ENCODE measurements around the gene NUDT6.

The NUDT6 gene

DNA sequence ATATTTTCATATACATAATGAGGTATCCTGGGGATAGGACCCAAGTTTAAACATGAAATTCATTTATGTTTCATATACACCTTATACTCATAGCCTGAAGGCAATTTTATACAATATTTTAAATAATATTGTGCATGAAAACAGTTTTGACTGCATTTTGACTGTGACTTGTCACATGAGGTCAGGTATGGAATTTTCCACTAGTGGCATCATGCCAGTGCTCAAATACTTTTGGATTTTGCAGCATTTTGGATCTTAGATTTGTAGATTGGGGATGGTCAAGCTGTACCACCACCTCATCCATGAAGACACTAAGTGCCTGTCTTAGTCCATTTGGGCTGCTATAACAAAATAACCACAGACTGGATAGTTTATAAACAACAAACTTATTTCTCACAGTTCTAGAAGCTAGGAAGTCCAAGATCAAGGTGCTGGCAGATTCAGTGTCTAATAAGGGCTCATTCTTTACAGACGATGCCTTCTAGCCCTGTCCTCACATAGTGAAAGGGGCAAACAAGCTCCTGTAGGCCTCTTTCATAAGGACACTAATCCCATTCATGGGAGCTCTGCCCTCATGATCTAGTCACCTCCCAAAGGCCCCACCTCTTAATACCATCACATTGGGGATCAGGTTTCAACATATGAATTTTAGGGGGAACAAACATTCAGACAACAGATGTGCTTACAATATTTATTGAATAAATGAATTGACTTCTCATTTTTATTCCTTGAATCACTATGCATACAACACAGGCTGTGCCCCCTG lies 9.4 kb downstream of the NUDT6 start:
- no peak for DNase-seq

DNA sequence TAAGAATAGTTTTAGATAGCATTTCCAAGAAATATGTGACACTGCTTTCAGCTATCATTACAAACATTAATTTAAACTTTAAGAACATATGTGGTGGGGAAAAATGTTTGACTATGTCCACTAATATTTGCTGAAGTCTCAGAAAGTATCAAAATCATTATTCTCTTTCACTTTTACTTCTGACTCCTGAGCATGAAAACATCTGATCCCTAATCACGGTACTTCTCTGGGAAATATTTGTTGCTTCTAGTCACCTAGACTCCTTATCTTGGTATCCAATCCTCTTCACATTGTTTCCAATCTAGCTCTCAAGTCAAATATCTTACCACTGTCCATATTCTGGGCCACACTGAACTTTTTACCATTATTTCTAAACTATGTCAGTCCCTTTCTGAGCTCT lies 10.8 kb downstream of the NUDT6 start:
- no peak for DNase-seq

DNA sequence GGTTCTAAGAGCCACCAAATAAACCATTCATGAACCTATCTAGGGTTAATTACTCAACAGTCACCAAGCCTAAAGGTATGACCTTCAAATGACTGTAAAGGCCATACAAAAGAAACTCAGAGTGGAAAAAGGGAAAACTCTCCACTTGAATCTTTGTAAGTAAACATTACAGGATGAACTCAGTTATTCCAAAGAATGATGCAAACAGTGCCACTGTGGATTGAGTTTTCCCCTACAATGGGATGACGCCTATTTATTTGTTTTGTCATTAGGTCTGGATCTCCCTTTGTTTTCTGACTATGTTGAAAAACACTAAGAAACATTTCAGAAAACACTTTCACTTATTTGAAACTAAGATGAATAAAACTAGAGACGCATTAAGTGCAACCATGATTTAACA lies 12.7 kb downstream of the NUDT6 start:
- no peak for DNase-seq

DNA sequence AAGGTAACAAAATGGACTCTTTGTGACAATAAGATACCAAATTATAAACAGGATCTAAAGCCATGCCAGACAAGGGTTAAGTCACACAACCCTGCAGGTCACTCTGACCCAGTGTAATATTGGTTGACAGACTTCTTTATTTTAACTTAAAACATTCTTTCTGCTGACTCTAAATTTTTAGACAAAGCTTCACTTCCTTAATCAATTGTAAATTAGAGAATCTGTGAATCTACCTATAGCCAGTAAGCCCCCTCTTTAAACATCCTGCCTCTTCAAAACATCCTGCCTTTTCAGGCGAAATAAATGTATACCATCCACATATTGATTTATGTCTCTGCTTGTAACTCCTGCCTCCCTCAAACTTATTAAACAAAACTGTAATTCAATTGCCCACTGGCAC lies 14.2 kb downstream of the NUDT6 start:
- no peak for DNase-seq

DNA sequence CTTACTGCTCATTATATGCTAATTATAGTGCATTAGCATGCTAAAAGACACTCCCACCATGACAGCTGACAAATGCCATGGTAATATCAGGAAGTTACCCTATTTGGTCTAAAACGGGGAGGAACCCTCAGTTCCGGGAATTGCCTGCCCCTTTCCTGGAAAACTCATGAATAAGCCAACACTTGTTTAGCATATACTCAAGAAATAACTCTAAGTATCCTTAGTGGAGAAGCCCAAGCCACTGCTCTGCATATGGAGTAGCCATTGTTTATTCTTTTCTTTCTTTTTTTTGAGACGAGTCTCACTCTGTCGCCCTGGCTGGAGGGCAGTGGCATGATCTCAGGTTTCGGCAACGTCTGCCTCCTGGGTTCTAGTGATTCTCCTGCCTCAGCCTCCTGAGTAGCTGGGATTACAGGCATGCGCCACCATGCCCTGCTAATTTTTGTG lies 15.5 kb downstream of the NUDT6 start:
- no peak for DNase-seq

DNA sequence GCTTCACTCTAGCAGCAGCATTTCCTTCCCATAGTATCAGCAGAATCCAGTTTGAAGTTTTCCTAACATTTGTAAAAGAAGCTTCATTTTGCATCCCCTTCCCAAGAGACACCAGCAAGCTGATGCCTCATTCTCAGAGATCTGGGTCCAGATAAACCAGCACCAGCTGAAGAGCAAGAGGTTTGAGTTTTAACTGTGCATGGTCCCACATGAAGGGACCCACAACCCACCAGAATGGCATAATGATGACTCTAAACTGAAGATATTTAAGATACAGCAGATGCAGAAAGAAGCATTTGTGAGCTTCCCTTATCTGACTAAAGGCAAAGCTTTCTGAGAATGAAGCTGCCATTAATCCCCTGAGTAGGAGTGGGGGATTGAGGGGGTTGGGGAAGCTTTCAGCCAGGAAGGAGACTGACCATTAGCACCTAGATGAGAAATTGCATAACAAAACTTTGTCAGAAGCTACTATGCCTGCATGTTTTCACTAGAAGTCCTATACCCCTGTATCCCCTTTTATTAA lies 18.6 kb downstream of the NUDT6 start:
- DNase-seq, result no peak

DNA sequence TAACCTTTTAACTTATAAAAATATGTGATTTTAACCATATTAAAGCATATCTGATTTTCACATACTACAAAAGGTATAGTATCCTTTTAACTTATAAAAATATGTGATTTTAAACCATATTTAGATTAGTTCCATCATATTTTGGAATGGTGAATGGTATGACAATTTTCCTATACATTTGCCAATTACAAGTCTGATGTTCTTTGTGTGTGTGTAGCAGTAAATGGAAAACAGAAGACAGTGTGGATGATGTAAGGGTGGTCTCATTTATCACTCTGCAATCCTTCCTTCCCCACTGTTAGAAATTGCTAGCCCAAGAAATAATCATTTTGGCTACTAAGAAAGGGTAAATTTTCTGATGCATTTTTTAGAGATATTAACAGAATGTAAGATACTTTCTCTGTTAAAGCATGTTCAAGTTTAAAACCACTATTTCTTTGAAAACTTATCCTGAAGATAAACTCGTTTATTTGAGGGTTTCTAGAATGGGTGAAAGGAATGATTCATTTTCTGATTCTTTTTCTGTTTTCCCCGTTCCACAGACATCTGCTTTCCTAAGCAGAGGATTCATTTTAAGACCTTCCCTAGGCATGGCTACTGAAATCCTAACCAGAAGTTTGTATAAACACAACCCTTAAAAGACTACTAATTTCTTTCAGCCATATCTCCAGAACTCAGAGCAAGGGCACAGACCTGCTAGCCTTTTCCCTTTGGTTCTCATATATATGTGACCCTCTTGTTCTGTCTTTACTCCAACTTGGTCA lies 21.0 kb downstream of the NUDT6 start:
- DNase-seq, result no peak

DNA sequence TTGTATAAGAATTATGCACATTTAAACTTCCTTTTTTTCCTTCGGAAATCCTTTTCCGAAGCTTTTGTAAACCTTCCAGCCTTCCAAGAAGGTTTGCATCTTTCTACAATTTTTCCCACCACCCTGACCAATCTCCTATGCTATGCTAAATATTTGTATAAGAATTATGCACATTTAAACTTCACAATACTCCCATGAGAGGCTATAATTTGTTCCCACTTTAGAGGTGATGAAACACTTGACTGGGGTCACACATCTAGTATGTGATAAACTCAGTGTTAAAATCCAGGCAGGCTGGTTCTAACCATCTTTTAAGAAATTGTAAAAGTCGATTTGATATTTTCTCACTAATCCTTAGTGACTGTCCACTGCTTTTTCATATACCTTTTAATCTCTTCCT lies 22.1 kb downstream of the NUDT6 start:
- DNase-seq, result no peak

DNA sequence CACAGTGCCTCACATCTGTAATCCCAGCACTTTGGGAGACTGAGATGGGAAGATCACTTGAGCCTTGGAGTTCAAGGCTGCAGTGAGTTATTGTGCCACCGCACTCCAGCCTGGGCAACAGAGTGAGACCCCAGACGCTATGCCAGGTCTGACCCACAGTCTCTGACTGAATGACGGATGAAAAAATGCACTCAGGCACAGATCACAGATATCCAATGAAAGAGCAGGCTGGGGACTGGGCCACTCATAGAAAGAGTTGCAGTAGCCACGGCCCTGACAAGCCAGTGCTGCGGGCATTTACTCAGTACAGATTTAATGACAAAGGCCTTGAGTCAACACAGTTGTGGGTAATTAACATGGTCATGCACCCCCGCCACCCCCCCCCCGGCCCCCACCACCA lies 22.7 kb downstream of the NUDT6 start:
- no peak for DNase-seq

DNA sequence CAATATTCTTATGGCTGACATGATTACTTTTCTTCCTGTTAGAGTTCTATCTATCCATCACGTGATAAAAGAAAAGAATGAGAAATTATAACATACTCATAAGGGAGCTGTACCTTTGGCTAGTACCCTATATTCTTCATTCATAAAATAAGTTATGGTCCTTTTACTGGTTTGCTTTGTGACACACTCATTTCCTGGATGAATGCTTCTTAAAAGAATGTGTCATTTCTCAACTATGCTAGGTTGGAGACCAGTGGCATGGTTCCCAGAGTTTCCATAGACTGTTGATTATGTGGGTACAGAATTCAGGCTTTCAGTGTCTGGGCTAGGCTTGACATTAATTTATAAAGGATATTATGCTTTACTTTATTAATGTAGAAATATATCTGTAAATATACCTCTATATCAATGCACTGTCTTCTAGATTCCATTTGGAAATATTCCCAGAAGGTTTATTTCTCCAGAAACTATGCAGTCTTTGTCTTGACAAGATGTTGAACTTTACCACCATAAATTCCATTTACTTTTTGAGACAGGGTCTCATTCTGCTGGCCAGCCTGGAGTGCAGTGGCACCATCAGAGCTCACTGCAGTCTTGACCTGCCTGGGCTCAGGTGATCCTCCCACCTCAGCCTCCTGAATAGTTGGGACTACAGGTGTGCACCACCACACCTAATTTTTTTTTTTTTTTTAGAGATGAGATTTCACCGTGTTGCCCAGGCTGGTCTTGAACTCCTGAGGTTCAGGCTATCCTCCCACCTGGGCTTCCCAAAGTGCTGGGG lies 23.8 kb downstream of the NUDT6 start:
- no peak for DNase-seq

DNA sequence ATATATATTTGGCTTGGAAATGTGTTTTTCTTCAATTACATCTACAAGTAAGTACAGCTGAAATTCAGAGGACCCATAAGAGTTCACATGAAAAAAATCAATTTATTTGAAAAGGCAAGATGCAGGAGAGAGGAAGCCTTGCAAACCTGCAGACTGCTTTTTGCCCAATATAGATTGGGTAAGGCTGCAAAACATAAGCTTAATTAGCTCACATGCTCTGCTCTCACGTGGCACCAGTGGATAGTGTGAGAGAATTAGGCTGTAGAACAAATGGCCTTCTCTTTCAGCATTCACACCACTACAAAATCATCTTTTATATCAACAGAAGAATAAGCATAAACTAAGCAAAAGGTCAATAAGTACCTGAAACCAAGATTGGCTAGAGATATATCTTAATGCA lies 26.1 kb downstream of the NUDT6 start:
- DNase-seq, result no peak

DNA sequence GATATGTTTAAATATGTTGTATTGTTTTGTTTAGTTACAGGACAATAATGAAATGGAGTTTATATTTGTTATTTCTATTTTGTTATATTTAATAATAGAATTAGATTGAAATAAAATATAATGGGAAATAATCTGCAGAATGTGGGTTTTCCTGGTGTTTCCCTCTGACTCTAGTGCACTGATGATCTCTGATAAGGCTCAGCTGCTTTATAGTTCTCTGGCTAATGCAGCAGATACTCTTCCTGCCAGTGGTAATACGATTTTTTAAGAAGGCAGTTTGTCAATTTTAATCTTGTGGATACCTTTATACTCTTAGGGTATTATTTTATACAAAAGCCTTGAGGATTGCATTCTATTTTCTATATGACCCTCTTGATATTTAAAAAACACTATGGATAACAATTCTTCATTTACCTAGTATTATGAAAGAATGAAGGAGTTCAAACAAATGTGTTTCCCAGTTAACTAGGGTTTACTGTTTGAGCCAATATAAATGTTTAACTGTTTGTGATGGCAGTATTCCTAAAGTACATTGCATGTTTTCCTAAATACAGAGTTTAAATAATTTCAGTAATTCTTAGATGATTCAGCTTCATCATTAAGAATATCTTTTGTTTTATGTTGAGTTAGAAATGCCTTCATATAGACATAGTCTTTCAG lies 26.9 kb downstream of the NUDT6 start:
- no peak for DNase-seq

DNA sequence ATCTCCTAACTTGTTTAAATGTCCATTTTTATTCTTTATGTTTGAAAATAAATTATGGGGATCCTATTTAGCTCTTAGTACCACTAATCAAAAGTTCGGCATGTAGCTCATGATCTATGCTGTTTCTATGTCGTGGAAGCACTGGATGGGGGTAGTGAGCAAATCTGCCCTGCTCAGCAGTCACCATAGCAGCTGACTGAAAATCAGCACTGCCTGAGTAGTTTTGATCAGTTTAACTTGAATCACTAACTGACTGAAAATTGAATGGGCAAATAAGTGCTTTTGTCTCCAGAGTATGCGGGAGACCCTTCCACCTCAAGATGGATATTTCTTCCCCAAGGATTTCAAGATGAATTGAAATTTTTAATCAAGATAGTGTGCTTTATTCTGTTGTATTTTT lies 27.6 kb downstream of the NUDT6 start:
- DNase-seq, result no peak

DNA sequence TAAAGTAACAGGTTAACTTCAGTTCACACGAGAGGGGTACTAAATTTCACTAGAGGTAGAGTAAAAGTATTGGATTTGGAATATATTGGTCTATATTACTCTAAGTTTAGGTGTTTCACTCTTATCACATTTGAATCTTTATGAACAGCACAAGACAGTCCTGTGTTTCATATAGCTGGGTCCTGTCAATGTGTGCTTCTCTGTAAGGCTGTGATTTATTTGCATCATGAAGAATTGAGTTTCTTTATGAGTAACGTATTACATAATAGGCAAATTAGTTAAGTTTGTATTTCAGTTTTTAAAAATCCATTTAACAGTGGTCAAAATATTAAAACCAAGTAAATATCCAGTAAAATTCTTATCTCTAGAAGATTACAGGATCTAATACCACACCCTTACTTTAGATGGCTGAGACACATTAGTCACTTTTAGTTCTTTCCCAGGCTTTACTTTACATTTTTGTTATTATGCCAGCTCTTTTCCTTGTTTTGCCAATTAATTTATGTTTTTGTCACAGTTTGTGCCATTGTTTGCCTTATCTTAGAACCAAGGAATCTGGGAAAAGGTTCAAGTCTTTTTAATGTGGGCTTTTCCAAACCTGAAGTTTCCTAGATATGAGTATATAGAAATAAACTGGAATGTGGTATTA lies 32.1 kb downstream of the NUDT6 start:
- DNase-seq, result no peak

DNA sequence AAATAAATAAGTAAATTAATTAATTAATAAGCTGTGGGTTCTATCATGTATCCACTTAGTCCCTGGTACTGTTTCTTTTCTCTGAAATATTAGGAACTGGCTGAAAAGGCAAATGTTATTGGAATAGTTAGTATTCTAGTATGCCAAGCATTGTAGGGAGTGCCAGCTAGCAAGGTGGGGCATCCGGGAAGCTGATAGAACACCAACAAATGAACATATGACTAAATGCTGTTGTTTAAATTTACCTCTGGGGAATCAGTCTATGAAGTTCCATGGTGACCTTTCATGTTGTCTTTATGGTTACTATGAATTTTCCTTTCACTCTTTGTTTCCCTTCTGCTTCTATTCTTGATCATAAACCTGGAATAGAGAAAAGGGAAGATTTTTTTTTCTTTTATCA lies 32.7 kb downstream of the NUDT6 start:
- DNase-seq, result no peak

DNA sequence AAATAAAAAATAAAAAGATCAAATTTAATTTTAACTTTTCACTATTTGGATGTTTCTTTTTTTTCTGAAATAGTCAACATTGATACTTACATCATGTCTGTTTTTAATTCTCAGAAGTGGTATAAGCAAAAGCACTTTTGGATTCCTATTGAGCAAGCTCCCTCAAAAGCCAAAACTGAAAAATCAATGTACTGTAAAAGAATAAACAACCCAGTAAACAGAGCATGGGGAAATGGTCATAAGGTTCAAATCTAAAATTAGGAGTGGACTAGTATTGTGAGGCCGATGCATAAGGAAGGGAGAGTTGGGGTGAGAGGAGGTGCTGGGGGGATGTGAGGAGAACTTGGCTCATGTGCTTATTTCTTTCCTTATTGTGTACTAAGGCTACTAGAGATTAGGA lies 37.9 kb downstream of the NUDT6 start:
- no peak for DNase-seq

DNA sequence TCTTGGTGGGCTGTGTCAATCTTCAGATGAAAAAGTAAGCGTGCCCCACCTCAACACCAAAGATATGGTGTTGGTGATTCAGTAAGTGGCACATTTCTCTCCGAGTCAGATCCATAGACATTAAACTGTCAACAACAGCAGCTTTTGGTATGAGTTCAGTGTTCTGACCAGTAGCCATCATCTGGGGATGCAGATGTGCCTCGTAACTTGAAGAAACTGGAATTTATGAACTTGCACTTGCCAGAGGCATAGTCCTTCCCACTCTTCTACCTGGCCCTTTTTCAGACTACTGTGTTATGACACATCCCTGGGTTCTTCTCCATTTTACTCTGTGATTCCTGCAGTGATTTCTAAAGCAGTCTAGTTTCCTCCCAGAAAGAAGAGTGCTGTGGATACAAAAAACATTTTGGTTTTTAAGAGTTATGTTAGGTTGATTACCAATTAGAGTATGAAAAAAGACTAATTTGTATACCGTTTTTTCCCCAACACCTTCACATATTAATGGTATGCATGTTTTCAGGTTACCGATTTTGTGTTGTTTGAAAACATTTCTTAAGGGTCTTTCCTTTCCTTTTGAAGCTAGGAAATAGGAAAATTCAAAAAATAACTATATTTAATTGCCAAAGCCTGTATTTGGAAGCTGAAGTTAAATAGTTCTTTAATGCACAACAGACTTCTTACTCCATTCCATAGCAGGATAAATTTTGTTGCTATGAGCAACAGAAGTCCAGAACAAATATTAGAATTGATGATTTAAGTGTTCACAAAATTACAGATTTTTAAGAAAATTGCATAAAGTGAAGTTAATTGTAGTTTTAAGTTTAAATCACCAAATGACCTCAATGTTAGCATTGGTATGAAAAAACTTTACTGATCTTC lies 39.3 kb downstream of the NUDT6 start:
- DNase-seq, result no peak

DNA sequence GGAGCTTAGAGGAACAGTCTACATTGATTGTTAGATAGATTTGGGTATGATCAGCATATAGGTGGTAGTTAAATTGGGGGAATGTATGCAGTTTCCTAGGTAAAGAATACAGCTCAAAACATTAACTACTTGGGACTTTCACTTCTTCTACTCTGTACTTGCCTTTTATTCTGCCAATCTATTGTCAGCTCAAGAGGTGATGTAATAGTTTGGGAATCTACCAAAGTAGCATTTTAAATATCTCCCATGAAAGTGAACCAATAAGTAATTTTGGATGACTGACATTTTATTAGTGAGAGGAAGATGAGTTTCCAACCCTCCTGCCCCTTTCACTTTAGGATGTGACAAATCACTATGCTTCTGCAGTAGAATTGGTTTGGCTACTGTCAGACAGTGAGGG lies 43.4 kb downstream of the NUDT6 start:
- no peak for DNase-seq

DNA sequence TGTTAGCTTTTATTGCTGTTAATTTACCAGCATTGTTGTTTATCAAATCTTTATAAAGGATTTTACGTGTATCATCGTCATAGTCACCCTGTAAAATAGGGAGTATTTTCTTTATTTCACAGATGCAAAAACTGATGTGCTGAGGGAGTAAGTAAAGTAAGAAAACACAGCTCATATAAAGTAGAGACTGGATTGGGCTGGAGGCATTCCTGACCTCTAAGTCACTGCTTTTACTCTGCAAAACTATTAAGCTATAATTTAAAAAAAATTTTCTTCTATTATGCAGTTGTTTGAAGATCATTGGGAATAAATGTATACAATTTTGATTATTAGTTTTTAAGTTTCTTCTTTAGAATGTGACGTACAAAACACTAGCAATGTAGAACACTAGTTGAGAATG lies 45.9 kb downstream of the NUDT6 start:
- DNase-seq, result no peak

DNA sequence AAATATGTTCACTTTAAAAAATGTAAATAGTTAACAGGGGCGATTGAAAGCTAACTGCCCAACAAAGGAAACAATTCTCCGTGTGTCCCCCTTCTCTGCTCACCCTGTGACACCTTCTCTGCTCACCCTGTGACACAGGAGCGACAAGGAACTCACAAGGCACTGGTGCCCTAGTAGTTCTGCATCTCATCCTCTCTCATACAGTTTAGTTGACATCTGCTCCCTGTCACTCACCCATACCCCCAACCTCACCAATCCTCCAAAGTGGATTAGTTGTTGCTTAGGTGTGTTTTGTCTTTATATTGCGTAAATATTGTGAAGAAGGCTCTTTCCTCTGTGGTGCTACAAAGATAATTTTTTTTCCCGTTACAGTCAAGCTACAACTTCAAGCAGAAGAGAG lies 46.4 kb downstream of the NUDT6 start:
- no peak for DNase-seq

DNA sequence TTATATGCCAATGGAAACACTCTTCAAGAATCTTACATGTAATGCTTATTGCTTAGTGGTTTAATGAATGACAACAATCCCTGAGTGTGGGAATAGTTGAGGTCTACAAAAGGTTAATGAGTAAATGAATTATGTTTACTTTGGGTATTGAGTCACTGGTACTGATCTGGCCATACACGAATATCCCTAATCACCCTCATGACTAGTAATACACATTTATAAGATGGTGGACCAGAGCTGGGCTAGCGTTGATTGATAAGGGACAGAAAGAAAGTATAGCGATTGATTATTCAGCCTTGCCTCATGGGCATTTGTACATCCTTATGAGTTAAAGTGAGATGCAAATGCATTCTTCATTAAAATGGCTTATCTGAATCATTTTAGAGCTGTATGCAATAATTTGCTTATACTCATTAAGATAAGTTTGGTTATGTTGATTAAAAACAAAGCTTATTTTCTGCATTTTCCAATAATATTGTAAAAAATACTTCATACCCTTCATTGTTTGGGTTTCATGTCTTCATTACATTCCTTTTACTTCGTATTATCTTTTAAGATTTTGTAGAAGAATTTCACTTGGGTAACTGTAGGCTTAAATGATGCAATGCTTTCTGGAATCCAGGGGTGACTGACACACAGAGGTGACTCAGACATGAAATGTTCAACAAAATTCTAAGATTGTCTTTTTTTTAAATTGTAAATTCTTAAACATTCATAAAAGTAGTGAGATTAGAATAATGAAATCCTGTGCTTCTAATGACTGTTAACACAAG lies 48.4 kb downstream of the NUDT6 start:
- no peak for DNase-seq

All from left hindlimb (tissue), 1 donor.